ENCODE results near the gene CD164L2. TPM values are rescaled to one million over a fixed set of nuclear protein-coding genes. Genes with fewer than 3 reads are reported as not detected.
A peak's percentile ranks its signal among the peaks of the same experiment; 100 is the strongest.
"Not testable (repeated sequence)": the region's sequence is repeated elsewhere in the genome, so short reads cannot be mapped to it uniquely, and the experiment has no call there.

CD164L2 gene
- not detected for total RNA-seq

GRCh38 chr1:27383039-27383605 lies at the start of gene CD164L2:
TSS of gene CD164L2 (minus strand) at chr1:27383333. CDS start at chr1:27383239, 94 bp downstream.
- H3K4me1 Mint-ChIP-seq, result no peaks in the 10 kb centered on the region
- no peaks in the 10 kb centered on the region for H3K9me3 Mint-ChIP-seq
- no peaks in the 10 kb centered on the region for H3K36me3 Mint-ChIP-seq
- DNase-seq, result peak; percentile 48
- H3K27ac Mint-ChIP-seq, result no peak within 1 kb of the TSS
- no peak within 1 kb of the TSS for H3K4me3 Mint-ChIP-seq
- H3K27me3 Mint-ChIP-seq, result peaks cover 12% of the 10 kb centered on the region

GRCh38 chr1:27432725-27433124 lies 49.6 kb upstream of the CD164L2 start:
- H3K27me3 Mint-ChIP-seq, H3K4me3 Mint-ChIP-seq, H3K27ac Mint-ChIP-seq, H3K9me3 Mint-ChIP-seq, DNase-seq: not testable (repeated sequence)
- Mint-ChIP-seq H3K36me3 (peaks cover 19% of the 10 kb centered on the region), H3K4me1 (peaks cover 82% of the 10 kb centered on the region)

- H3K27me3 Mint-ChIP-seq, result no peaks in the 10 kb centered on the region
- H3K4me1 Mint-ChIP-seq, result peaks cover 83% of the 10 kb centered on the region
- no peak for DNase-seq
- H3K9me3 Mint-ChIP-seq, result no peaks in the 10 kb centered on the region
- H3K36me3 Mint-ChIP-seq, result peaks cover 29% of the 10 kb centered on the region
- H3K27ac Mint-ChIP-seq, result peak overlapping the region; percentile 71
- H3K4me3 Mint-ChIP-seq, result no peak overlapping the region
Measured at GRCh38 chr1:27431601-27431940, 48.4 kb upstream of the CD164L2 start.

GRCh38 chr1:27430903-27431600 lies 47.9 kb upstream of the CD164L2 start:
- H3K27me3 Mint-ChIP-seq, result no peaks in the 10 kb centered on the region
- peak overlapping the region; percentile 75 for H3K27ac Mint-ChIP-seq
- no peak for DNase-seq
- H3K36me3 Mint-ChIP-seq, result peaks cover 29% of the 10 kb centered on the region
- peaks cover 80% of the 10 kb centered on the region for H3K4me1 Mint-ChIP-seq
- H3K4me3 Mint-ChIP-seq, result peak overlapping the region; percentile 34
- no peaks in the 10 kb centered on the region for H3K9me3 Mint-ChIP-seq

- no peaks in the 10 kb centered on the region for H3K9me3 Mint-ChIP-seq
- H3K27ac Mint-ChIP-seq, result peak overlapping the region; percentile 77
- no peak for DNase-seq
- peaks cover 30% of the 10 kb centered on the region for H3K36me3 Mint-ChIP-seq
- H3K4me1 Mint-ChIP-seq, result peaks cover 73% of the 10 kb centered on the region
- H3K27me3 Mint-ChIP-seq, result no peaks in the 10 kb centered on the region
- H3K4me3 Mint-ChIP-seq, result peak overlapping the region; percentile 80
Measured at GRCh38 chr1:27429029-27429425, 45.9 kb upstream of the CD164L2 start.

- no peaks in the 10 kb centered on the region for H3K9me3 Mint-ChIP-seq
- H3K27me3 Mint-ChIP-seq, result no peaks in the 10 kb centered on the region
- DNase-seq, result no peak
- peak overlapping the region; percentile 80 for H3K4me3 Mint-ChIP-seq
- peaks cover 73% of the 10 kb centered on the region for H3K4me1 Mint-ChIP-seq
- peaks cover 27% of the 10 kb centered on the region for H3K36me3 Mint-ChIP-seq
- peak overlapping the region; percentile 77 for H3K27ac Mint-ChIP-seq
Measured at GRCh38 chr1:27428316-27429028, 45.3 kb upstream of the CD164L2 start.

- Mint-ChIP-seq H3K9me3 (no peaks in the 10 kb centered on the region), H3K27me3 (no peaks in the 10 kb centered on the region), H3K4me1 (peaks cover 70% of the 10 kb centered on the region), H3K36me3 (peaks cover 27% of the 10 kb centered on the region), H3K4me3 (peak overlapping the region; percentile 80), H3K27ac (peak overlapping the region; percentile 77)
- no peak for DNase-seq
Measured at GRCh38 chr1:27427816-27428315, 44.7 kb upstream of the CD164L2 start.

- peak overlapping the region; percentile 54 for H3K27ac Mint-ChIP-seq
- peaks cover 73% of the 10 kb centered on the region for H3K4me1 Mint-ChIP-seq
- no peaks in the 10 kb centered on the region for H3K9me3 Mint-ChIP-seq
- peak overlapping the region; percentile 26 for H3K4me3 Mint-ChIP-seq
- DNase-seq, result no peak
- peaks cover 29% of the 10 kb centered on the region for H3K36me3 Mint-ChIP-seq
- no peaks in the 10 kb centered on the region for H3K27me3 Mint-ChIP-seq
Measured at GRCh38 chr1:27427329-27427728, 44.2 kb upstream of the CD164L2 start.

GRCh38 chr1:27423709-27424108 lies 40.6 kb upstream of the CD164L2 start:
- Mint-ChIP-seq H3K27me3 (no peaks in the 10 kb centered on the region), H3K4me3 (no peak overlapping the region), H3K4me1 (peaks cover 62% of the 10 kb centered on the region), H3K9me3 (no peaks in the 10 kb centered on the region), H3K36me3 (peaks cover 37% of the 10 kb centered on the region), H3K27ac (peak overlapping the region; percentile 34)
- no peak for DNase-seq

- peak; percentile 57 for DNase-seq
- Mint-ChIP-seq H3K4me1 (peaks cover 49% of the 10 kb centered on the region), H3K9me3 (no peaks in the 10 kb centered on the region), H3K27ac (peak overlapping the region; percentile 75), H3K4me3 (no peak overlapping the region), H3K36me3 (peaks cover 26% of the 10 kb centered on the region), H3K27me3 (no peaks in the 10 kb centered on the region)
Measured at GRCh38 chr1:27418326-27419185, 35.4 kb upstream of the CD164L2 start.

GRCh38 chr1:27417713-27418112 lies 34.6 kb upstream of the CD164L2 start:
- Mint-ChIP-seq H3K36me3 (peaks cover 25% of the 10 kb centered on the region), H3K9me3 (no peaks in the 10 kb centered on the region), H3K27me3 (no peaks in the 10 kb centered on the region), H3K27ac (peak overlapping the region; percentile 75), H3K4me1 (peaks cover 45% of the 10 kb centered on the region), H3K4me3 (no peak overlapping the region)
- no peak for DNase-seq

GRCh38 chr1:27416387-27417111 lies 33.4 kb upstream of the CD164L2 start:
- H3K4me3 Mint-ChIP-seq, result no peak overlapping the region
- no peaks in the 10 kb centered on the region for H3K27me3 Mint-ChIP-seq
- peak; percentile 58 for DNase-seq
- H3K27ac Mint-ChIP-seq, result peak overlapping the region; percentile 48
- no peaks in the 10 kb centered on the region for H3K9me3 Mint-ChIP-seq
- peaks cover 24% of the 10 kb centered on the region for H3K36me3 Mint-ChIP-seq
- H3K4me1 Mint-ChIP-seq, result peaks cover 36% of the 10 kb centered on the region

- Mint-ChIP-seq H3K27me3 (no peaks in the 10 kb centered on the region), H3K9me3 (no peaks in the 10 kb centered on the region), H3K36me3 (peaks cover 27% of the 10 kb centered on the region), H3K4me3 (no peak overlapping the region), H3K4me1 (peaks cover 27% of the 10 kb centered on the region), H3K27ac (no peak overlapping the region)
- no peak for DNase-seq
Measured at GRCh38 chr1:27414091-27414490, 31.0 kb upstream of the CD164L2 start.

GRCh38 chr1:27413004-27413403 lies 29.9 kb upstream of the CD164L2 start:
- peaks cover 28% of the 10 kb centered on the region for H3K36me3 Mint-ChIP-seq
- H3K27ac Mint-ChIP-seq, result peak overlapping the region; percentile 4
- no peak overlapping the region for H3K4me3 Mint-ChIP-seq

More at GRCh38 chr1:27413004-27413403, 29.9 kb upstream of the CD164L2 start:
- no peak for DNase-seq
- Mint-ChIP-seq H3K4me1 (peaks cover 16% of the 10 kb centered on the region), H3K9me3 (no peaks in the 10 kb centered on the region), H3K27me3 (no peaks in the 10 kb centered on the region)
